NCI-H524 (cell line): Measurements from ENCODE around the gene APOC1.
"Not testable (repeated sequence)": the region's sequence is repeated elsewhere in the genome, so short reads cannot be mapped to it uniquely, and the experiment has no call there.

Source experiments
- DNase-seq, 2 experiments: peaks; one replicate each; lab custom pipeline; 2025; lab: John Stamatoyannopoulos, UW

Gene APOC1

DNA sequence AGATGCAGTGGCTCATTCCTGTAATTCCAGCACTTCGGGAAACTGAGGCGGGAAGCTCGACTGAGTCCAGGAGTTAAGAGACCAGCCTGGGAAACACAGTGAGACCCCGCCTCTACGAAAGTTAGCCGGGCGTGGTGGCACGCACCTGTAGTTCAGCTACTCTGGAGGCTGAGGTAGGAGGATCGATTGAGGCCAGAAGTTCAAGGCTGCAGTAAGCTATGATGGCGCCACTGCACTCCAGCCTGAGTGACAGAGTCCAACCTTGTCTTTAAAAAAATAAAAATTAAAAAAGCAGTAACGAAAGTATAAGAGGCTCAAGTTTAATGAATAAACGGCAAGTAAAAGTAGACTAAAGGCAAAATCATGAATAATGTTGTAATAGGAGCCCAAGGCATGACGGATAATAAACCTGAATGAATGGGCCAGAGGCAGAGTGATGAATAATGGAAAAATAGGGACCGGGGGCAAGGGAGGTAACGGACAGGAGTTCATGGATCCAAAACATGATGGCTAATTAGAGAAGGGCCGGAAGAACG, 24.5 kb upstream of the APOC1 start:
- no peak for DNase-seq

DNA sequence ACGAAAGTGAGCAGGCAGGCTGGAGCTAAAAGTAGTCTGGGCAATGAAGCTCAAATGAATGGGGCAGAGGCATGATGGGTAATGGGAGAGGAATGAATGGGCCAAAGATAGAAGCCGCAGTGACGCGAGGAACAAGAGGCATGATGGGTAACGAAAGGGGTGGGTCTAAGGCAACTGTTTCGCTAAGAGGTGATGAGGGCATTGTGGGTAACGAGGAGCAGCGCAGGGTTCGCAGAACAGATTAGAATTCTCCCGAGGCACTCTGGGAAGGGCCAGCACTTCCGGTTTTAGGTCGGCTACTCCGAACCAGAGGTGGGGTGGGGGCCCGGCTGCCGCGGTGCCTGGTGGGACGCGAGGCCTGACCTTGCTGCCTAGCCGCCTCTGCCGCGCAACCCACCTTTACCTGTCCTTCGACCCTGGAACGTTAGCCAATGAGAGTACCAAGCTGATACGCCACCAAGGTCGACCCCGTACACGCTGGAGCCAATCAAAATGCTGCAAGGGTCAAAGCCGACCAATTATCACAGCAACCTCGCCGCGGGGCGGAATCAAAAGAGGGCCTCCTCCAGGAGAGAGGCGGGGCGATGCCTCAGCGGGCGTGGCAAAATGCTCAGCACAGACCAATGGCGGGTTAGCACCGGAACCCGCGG, 23.9 kb upstream of the APOC1 start:
- peak; percentile 100 for DNase-seq

DNA sequence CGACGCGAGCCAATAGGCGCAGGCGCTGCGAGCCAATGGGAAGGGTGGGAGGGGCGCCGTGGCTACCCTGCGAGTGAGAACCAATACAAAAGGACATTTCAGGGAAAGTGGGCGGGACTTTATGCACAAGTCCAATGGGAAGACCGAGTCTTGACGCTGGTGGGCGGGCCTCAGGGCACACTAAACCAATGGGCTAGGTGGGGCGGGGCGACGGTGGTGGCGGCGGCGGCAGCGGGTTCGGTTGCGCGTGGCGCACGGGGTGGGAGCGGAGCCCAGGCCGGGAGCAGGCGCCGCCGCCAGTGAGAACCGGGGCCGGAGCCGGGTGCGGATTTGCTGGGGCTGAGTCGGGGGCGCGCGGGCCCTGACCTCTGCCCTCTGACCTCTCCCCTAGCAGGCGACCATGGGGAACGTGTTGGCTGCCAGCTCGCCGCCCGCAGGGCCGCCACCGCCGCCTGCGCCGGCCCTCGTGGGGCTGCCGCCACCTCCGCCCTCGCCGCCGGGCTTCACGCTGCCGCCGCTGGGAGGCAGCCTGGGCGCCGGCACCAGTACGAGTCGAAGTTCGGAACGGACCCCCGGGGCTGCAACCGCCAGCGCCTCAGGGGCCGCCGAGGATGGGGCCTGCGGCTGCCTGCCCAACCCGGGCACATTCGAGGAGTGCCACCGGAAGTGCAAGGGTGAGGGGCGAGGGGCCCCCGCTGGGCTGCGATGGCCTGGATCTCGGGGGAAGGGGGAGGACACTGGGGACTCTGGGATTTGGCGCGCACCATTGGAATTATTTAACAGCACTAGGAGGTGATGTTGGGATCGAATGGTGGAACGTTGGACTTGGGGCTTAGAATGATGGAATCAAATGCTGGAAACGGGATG, 23.2 kb upstream of the APOC1 start, which contains the start of gene TOMM40:
Gene TOMM40, plus strand, starts transcription at position 239 of the 867 bp plus-strand sequence. Its CDS starts 162 bp downstream, at position 401.
- DNase-seq: peak; percentile 100

DNA sequence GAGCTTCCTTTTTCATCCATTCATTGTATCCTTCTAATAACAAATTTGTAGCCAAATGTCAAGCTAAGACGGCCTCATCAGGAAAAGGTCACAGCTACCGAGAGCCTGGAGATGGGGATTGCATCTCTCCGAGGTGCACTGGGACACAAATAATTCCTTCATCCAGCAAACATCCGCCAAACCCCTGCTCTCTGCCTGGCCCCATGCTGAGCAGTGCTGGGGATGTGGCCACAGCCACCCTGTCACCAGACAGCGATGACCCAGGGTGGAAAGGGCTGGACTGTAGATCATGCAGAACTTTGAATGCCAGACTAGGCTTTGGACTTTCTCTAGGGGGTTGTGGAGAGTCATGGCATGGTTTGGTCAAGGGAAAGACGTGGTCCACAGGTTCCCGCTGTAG, 21.5 kb upstream of the APOC1 start:
- no peak for DNase-seq

DNA sequence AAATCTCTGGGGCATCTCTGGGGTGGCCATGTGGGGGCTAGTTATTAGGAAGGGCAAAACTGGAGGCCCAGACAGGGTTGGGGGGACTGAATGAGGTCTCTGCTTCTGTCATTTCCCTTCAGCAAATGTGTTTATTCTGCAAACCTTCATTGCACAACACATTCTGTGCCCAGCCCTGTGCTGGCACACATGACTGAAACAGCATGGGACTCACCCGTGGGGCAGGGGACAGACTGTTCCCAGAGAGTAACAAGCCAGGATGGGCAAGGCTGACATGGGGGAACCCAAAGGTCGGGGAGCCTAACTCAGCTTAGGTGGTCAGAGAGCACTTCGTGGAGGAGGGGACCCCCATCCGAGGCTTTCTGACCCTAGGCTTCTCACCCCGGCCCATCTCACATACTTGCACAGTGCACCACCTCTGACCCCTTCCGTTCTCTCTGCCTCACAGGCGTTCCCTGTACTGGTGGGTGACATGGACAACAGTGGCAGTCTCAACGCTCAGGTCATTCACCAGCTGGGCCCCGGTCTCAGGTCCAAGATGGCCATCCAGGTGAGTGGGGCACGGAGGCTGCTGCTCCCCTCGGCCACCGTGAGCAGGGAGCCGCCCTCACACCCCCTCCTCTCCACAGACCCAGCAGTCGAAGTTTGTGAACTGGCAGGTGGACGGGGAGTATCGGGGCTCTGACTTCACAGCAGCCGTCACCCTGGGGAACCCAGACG, 20.9 kb upstream of the APOC1 start:
- DNase-seq: no peak

DNA sequence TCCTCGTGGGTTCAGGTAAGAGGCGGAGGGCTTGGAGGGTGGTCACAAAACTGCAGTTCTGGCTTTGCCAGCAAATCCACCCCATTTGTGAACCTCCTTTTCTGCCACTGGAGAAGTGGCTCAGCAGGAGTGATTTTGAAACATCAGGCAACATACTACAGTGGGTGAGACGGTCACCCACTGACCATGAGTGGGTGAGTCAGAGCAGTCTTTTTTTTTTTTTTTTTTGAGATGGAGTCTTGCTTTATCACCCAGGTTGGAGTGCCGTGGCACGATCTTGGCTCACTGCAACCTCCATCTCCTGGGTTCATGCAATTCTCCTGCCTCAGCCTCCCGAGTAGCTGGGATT, 20.4 kb upstream of the APOC1 start:
- no peak for DNase-seq

DNA sequence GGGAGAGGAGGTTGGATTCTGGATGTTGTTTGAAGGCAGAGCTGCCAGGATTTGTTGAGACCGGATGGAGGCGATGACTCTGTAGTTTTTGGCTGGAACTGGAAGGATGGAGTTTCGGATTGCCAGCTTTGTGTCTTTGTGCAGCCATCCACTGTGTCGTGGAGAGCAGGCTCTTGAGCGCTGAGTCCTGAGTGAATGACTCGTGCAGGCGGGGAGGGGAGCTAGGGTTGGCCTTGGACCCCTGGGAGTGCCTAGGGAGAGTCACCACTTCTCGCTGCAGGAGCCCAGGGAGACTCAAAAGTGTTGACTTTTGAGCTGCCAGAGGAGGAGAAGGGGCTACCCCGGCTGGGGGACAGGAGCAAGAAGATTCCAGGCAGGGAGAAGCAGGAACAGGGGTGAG, 19.5 kb upstream of the APOC1 start:
- DNase-seq: no peak

DNA sequence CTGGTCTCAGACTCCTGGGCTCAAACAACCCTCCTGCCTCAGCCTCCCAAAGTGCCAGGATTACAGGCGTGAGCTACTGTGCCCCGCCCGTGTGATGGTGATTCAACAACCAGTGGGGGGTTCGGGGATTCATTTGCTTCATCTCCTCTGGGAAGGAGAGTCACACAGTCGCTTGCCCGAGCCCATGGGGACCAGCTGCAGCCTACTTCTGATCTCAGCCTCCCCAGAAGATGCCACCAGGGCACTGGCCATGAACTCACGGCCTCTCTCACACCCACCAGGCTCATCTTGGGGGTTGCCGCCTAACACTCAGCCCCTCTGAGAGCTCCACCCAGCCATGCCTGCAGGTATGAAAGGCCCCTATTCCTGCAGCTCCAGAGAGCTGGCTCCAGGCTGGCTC, 16.6 kb upstream of the APOC1 start:
- DNase-seq: no peak

DNA sequence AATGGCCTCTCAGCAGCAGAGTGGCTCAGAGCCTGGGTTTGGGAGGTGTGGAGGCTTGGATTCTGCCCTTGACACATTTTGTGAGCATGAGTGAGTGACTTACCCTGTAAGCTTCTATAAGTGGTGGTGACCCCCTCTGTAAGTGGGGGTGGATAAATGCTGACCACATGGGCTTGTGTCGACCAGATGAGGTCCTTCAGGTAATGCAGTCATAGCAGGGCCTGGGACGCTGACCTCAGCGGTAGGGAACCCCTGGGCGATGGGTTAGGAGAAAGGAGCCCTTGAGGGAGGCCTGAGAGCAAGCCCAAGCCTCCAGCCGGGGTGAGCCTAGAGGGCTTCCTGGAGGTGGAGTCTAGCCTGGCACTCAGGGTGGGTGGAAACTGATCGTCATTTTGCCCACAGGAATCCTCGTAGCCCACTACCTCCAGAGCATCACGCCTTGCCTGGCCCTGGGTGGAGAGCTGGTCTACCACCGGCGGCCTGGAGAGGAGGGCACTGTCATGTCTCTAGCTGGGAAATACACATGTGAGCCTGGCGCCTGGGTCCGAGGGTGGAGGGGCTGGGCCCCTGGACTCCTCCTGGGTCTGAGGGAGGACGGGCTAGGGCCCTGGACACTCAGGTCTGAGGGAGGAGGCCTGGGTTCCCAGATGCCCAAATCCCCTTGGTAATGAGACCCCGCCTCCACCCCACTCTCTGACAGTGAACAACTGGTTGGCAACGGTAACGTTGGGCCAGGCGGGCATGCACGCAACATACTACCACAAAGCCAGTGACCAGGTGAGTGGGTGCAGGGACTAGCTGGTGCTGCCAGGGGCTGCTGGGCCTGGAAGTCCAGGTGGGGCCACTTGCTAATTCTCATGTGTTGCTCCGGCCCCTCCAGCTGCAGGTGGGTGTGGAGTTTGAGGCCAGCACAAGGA, 13.8 kb upstream of the APOC1 start:
- DNase-seq: no peak

DNA sequence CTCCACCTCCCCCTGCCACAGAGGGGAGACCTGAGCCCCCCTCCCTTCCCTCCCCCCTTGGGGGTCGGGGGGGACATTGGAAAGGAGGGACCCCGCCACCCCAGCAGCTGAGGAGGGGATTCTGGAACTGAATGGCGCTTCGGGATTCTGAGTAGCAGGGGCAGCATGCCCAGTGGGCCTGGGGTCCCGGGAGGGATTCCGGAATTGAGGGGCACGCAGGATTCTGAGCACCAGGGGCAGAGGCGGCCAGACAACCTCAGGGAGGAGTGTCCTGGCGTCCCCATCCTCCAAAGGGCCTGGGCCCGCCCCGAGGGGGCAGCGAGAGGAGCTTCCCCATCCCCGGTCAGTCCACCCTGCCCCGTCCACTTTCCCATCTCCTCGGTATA, 11.2 kb upstream of the APOC1 start:
- no peak for DNase-seq

DNA sequence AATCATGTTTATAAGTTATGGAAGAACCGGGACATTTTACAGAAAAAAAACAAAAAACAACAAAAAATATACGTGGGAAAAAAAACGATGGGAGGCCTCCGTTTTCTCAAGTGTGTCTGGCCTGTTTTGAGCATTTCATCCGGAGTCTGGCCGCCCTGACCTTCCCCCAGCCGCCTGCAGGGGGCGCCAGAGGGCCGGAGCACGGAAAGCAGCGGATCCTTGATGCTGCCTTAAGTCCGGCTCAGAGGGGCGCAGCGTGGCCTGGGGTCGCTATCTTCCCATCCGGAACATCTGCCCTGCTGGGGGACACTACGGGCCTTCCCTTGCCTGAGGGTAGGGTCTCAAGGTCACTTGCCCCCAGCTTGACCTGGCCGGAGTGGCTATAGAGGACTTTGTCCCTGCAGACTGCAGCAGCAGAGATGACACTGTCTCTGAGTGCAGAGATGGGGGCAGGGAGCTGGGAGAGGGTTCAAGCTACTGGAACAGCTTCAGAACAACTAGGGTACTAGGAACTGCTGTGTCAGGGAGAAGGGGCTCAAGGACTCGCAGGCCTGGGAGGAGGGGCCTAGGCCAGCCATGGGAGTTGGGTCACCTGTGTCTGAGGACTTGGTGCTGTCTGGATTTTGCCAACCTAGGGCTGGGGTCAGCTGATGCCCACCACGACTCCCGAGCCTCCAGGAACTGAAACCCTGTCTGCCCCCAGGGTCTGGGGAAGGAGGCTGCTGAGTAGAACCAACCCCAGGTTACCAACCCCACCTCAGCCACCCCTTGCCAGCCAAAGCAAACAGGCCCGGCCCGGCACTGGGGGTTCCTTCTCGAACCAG, 10.6 kb upstream of the APOC1 start:
- DNase-seq: peak in 1 of 2 experiments; percentile 32

DNA sequence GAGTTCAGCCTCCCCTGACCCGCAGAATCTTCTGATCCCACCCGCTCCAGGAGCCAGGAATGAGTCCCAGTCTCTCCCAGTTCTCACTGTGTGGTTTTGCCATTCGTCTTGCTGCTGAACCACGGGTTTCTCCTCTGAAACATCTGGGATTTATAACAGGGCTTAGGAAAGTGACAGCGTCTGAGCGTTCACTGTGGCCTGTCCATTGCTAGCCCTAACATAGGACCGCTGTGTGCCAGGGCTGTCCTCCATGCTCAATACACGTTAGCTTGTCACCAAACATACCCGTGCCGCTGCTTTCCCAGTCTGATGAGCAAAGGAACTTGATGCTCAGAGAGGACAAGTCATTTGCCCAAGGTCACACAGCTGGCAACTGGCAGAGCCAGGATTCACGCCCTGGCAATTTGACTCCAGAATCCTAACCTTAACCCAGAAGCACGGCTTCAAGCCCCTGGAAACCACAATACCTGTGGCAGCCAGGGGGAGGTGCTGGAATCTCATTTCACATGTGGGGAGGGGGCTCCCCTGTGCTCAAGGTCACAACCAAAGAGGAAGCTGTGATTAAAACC, 9.9 kb upstream of the APOC1 start:
- peak in 1 of 2 experiments; percentile 11 for DNase-seq

DNA sequence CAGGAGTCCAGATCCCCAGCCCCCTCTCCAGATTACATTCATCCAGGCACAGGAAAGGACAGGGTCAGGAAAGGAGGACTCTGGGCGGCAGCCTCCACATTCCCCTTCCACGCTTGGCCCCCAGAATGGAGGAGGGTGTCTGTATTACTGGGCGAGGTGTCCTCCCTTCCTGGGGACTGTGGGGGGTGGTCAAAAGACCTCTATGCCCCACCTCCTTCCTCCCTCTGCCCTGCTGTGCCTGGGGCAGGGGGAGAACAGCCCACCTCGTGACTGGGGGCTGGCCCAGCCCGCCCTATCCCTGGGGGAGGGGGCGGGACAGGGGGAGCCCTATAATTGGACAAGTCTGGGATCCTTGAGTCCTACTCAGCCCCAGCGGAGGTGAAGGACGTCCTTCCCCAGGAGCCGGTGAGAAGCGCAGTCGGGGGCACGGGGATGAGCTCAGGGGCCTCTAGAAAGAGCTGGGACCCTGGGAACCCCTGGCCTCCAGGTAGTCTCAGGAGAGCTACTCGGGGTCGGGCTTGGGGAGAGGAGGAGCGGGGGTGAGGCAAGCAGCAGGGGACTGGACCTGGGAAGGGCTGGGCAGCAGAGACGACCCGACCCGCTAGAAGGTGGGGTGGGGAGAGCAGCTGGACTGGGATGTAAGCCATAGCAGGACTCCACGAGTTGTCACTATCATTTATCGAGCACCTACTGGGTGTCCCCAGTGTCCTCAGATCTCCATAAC, 8.8 kb upstream of the APOC1 start, which contains the start of gene APOE:
Gene APOE, plus strand, starts transcription at position 360 of the 724 bp plus-strand sequence. CDS start 829 bp downstream, outside the sequence.
- DNase-seq: no peak

DNA sequence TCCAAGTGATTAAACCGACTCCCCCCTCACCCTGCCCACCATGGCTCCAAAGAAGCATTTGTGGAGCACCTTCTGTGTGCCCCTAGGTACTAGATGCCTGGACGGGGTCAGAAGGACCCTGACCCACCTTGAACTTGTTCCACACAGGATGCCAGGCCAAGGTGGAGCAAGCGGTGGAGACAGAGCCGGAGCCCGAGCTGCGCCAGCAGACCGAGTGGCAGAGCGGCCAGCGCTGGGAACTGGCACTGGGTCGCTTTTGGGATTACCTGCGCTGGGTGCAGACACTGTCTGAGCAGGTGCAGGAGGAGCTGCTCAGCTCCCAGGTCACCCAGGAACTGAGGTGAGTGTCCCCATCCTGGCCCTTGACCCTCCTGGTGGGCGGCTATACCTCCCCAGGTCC, 6.8 kb upstream of the APOC1 start:
- DNase-seq: no peak

DNA sequence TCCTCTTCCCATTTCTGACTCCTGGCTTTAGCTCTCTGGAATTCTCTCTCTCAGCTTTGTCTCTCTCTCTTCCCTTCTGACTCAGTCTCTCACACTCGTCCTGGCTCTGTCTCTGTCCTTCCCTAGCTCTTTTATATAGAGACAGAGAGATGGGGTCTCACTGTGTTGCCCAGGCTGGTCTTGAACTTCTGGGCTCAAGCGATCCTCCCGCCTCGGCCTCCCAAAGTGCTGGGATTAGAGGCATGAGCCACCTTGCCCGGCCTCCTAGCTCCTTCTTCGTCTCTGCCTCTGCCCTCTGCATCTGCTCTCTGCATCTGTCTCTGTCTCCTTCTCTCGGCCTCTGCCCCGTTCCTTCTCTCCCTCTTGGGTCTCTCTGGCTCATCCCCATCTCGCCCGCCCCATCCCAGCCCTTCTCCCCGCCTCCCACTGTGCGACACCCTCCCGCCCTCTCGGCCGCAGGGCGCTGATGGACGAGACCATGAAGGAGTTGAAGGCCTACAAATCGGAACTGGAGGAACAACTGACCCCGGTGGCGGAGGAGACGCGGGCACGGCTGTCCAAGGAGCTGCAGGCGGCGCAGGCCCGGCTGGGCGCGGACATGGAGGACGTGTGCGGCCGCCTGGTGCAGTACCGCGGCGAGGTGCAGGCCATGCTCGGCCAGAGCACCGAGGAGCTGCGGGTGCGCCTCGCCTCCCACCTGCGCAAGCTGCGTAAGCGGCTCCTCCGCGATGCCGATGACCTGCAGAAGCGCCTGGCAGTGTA, 6.2 kb upstream of the APOC1 start:
- no peak for DNase-seq

DNA sequence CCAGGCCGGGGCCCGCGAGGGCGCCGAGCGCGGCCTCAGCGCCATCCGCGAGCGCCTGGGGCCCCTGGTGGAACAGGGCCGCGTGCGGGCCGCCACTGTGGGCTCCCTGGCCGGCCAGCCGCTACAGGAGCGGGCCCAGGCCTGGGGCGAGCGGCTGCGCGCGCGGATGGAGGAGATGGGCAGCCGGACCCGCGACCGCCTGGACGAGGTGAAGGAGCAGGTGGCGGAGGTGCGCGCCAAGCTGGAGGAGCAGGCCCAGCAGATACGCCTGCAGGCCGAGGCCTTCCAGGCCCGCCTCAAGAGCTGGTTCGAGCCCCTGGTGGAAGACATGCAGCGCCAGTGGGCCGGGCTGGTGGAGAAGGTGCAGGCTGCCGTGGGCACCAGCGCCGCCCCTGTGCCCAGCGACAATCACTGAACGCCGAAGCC, 5.6 kb upstream of the APOC1 start:
- no peak for DNase-seq

DNA sequence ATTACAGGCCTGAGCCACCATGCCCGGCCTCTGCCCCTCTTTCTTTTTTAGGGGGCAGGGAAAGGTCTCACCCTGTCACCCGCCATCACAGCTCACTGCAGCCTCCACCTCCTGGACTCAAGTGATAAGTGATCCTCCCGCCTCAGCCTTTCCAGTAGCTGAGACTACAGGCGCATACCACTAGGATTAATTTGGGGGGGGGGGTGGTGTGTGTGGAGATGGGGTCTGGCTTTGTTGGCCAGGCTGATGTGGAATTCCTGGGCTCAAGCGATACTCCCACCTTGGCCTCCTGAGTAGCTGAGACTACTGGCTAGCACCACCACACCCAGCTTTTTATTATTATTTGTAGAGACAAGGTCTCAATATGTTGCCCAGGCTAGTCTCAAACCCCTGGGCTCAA, 4.6 kb upstream of the APOC1 start:
- DNase-seq: no peak

DNA sequence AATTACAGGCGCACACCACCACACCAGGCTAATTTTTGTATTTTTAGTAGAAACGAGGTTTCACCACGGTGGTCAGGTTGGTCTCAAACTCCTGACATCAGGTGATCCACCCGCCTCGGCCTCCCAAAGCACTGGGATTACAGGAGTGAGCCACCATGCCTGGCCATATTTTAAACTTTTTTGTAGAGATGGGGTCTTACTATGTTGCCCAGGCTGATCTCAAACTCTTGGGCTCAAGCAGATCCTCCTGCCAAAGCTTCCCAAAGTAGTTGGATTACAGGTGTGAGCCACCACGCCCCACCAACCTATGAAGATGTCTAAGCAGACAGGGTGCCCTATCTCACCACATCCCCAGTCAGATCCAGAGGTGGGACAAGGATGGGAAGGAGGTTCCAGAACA, 2.5 kb upstream of the APOC1 start:
- not testable (repeated sequence) for DNase-seq

DNA sequence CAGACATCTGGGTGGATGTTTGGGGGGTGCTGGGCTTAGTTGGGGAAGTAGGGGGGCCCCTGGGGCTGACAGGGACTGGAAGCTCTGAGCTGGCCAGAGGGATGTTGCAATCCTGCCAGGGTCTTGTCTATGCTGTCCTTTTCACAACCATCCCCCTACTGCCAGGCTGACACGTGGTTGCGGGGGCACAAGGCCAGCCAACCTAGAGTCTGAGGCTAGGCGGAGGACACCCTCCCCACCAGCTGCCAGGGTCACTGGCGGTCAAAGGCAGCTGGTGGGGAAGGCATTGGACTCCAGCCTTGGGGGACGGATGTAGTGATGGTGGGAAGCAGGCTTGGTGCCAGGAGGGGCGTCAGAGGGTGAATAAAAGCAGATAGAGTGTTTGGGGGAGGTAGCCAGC, 1.6 kb upstream of the APOC1 start:
- DNase-seq: no peak
